ENCODE measurements around the gene TMEM30A.

DNA sequence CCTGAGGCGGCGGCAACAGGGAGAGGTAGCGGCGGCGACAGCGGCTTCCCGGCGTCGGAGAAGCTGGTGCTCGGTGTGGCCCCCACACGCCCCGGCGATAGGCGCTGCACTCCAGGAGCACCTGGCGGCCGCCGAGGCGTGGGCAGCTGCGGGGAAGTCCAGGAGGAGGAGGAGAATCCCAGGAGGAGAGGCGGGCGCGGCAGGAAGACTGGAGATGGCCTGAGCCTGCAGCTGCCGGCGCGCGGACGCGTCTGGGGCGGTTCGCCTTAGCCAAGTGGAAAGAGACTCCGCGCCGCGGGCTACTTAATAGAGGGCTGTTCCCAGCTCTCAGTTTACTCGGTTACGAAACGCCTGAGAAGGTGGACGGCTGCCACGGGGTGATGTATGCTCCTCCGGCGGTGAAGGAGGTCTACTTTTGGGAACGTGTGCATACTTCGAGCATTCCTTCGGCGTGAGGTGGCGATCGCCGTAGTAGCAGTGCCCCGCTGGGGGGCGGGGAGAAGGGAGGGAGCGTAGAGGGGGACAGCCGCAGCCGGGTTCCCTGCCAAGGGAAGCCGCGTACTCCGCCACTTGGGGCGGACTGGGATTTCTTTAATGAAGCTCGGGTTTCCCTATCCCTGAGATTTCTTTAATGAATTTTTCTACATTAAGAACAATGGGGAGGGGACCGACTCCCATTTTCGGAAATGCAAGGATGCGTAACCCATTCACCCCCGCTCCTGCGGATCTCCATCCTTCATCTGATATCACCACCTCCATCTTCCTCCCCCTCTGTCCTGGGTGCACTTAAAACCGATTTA lies 78.6 kb downstream of the TMEM30A start, which contains the start of gene COL12A1:
- TF ChIP-seq, protein P1, sequence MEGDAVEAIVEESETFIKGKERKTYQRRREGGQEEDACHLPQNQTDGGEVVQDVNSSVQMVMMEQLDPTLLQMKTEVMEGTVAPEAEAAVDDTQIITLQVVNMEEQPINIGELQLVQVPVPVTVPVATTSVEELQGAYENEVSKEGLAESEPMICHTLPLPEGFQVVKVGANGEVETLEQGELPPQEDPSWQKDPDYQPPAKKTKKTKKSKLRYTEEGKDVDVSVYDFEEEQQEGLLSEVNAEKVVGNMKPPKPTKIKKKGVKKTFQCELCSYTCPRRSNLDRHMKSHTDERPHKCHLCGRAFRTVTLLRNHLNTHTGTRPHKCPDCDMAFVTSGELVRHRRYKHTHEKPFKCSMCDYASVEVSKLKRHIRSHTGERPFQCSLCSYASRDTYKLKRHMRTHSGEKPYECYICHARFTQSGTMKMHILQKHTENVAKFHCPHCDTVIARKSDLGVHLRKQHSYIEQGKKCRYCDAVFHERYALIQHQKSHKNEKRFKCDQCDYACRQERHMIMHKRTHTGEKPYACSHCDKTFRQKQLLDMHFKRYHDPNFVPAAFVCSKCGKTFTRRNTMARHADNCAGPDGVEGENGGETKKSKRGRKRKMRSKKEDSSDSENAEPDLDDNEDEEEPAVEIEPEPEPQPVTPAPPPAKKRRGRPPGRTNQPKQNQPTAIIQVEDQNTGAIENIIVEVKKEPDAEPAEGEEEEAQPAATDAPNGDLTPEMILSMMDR (IDR thresholded peaks at IDR 0.05) = no peak
- TF ChIP-seq POLR2A (IDR thresholded peaks at IDR 0.05) = peak in 1 of 2 donors; percentile 20
